GM10266 (cell line): Measurements from ENCODE around the gene PALLD.

Experiments
- DNase-seq: peaks from one replicate; pipeline ENCODE4 v3.0.0; 2012; ENCODE audit errors: extremely low spot score
- TF ChIP-seq, protein P1 (sequence below): IDR thresholded peaks from 2 replicates; pipeline ENCODE4 v1.5.1; 2012; ENCODE audit warnings: mild to moderate bottlenecking, low read depth; ENCODE audit not compliant: control insufficient read depth, insufficient read depth; ENCODE audit errors: missing control alignments

PALLD gene

GRCh38 chr4:168852933-168853713 lies 356.3 kb downstream of the PALLD start:
- TF ChIP-seq, protein P1, sequence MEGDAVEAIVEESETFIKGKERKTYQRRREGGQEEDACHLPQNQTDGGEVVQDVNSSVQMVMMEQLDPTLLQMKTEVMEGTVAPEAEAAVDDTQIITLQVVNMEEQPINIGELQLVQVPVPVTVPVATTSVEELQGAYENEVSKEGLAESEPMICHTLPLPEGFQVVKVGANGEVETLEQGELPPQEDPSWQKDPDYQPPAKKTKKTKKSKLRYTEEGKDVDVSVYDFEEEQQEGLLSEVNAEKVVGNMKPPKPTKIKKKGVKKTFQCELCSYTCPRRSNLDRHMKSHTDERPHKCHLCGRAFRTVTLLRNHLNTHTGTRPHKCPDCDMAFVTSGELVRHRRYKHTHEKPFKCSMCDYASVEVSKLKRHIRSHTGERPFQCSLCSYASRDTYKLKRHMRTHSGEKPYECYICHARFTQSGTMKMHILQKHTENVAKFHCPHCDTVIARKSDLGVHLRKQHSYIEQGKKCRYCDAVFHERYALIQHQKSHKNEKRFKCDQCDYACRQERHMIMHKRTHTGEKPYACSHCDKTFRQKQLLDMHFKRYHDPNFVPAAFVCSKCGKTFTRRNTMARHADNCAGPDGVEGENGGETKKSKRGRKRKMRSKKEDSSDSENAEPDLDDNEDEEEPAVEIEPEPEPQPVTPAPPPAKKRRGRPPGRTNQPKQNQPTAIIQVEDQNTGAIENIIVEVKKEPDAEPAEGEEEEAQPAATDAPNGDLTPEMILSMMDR = no peak
- DNase-seq = no peak

GRCh38 chr4:168853770-168854169 lies 356.9 kb downstream of the PALLD start:
- TF ChIP-seq, protein P1 = no peak
- no peak for DNase-seq

DNA sequence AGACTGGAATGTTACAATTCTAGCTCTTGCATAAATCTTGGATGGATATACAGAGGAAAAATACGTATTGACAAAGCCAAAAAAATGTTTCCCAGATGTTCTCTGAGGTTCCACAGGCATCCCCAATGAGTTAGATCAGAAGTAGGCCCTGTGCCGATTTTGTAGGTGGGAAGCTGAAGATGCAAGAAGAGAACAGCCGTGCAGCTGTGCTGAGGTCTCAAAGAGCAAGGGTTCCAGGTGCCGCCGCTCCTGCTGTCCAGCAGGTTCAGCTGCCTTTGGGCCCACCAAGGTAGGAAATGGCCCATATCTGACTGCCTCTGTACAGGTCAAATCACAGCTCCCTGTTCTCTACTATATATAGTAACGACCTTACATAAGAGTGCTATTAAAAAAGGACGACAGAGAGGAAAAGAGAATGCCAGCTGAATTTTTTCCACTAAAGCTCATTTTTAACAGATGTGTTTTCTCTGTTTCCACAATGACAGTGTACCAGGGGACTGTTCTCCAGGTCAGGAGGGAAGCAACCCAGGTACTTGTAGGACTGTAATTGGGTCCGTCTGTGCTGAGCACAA lies 357.6 kb downstream of the PALLD start:
- TF ChIP-seq, protein P1 = no peak
- no peak for DNase-seq

DNA sequence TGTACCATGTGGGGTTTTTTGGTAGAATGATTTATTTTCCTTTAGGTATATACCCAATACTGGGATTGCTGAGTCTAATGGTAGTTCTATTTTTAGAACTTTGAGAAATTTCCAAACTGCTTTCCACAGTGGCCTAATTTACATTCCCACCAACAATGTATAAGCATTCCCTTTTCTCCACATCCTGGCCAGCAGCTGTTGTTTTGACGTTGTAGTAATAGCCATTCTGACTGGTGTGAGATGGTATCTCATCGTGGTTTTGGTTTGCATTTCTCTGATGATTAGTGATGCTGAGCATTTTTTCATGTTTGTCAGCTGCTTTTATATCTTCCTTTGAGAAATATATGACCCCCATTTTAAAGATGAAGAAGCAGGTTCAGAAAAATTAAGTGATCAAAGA lies 359.5 kb downstream of the PALLD start:
- DNase-seq = no peak
- TF ChIP-seq, protein P1 = no peak

DNA sequence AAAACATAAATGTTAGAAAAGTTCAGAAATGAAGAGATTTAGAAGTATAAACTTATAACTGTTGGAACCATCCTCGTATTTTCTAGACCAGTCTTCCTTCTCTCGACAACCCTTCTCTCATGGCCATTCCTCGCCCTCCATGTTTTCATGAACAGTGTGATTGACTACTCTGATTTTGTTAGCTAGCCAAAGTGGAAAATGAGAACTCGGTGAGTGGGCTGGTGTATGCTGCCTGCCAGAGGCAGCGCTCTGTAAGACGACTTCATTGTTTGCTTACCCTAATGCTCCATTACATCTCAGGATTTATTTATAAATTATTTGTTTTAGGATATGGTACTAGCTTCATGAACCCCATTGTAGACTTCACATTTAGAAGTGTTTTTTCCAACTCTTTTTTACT lies 360.2 kb downstream of the PALLD start:
- DNase-seq = no peak
- TF ChIP-seq, protein P1 = no peak

- DNase-seq = no peak
These were observed 360.9 kb downstream of the PALLD start for GRCh38 chr4:168857546-168858314.

More at GRCh38 chr4:168857546-168858314, 360.9 kb downstream of the PALLD start:
- TF ChIP-seq, protein P1 = no peak
